ENCODE data around the gene SLC17A8.
"Not testable (repeated sequence)": the region's sequence is repeated elsewhere in the genome, so short reads cannot be mapped to it uniquely, and the experiment has no call there.

SLC17A8 gene

GRCh38 chr12:100356644-100357223 lies at the start of gene SLC17A8:
Gene SLC17A8, plus strand, starts transcription at chr12:100357074. Its CDS starts 318 bp downstream, at chr12:100357392.
- DNase-seq (ENCODE audit: low read depth): no peak

GRCh38 chr12:100308138-100308537 lies 48.7 kb upstream of the SLC17A8 start:
- DNase-seq (ENCODE audit: low read depth): not testable (repeated sequence)

- no peak for DNase-seq (ENCODE audit: low read depth)
These were observed 45.6 kb upstream of the SLC17A8 start for GRCh38 chr12:100311317-100311716.

- no peak for DNase-seq (ENCODE audit: low read depth)
These were observed 39.5 kb upstream of the SLC17A8 start for GRCh38 chr12:100317371-100317770.

GRCh38 chr12:100324498-100324897 lies 32.4 kb upstream of the SLC17A8 start:
- no peak for DNase-seq (ENCODE audit: low read depth)

GRCh38 chr12:100326208-100326607 lies 30.7 kb upstream of the SLC17A8 start:
- DNase-seq (ENCODE audit: low read depth): no peak

- no peak for DNase-seq (ENCODE audit: low read depth)
These were observed 27.1 kb upstream of the SLC17A8 start for GRCh38 chr12:100329800-100330199.

GRCh38 chr12:100331871-100332270 lies 25.0 kb upstream of the SLC17A8 start:
- DNase-seq (ENCODE audit: low read depth): no peak

GRCh38 chr12:100332852-100333251 lies 24.0 kb upstream of the SLC17A8 start:
- no peak for DNase-seq (ENCODE audit: low read depth)

- no peak for DNase-seq (ENCODE audit: low read depth)
These were observed 19.6 kb upstream of the SLC17A8 start for GRCh38 chr12:100337299-100337698.

- DNase-seq (ENCODE audit: low read depth): no peak
These were observed 19.1 kb upstream of the SLC17A8 start for GRCh38 chr12:100337727-100338126.

GRCh38 chr12:100339071-100339470 lies 17.8 kb upstream of the SLC17A8 start:
- DNase-seq (ENCODE audit: low read depth): no peak

- not testable (repeated sequence) for DNase-seq (ENCODE audit: low read depth)
These were observed 14.0 kb upstream of the SLC17A8 start for GRCh38 chr12:100342897-100343296.

- DNase-seq (ENCODE audit: low read depth): not testable (repeated sequence)
These were observed 12.5 kb upstream of the SLC17A8 start for GRCh38 chr12:100344351-100344750.

GRCh38 chr12:100345020-100345767 lies 11.7 kb upstream of the SLC17A8 start:
- no peak for DNase-seq (ENCODE audit: low read depth)

GRCh38 chr12:100346660-100347059 lies 10.2 kb upstream of the SLC17A8 start:
- no peak for DNase-seq (ENCODE audit: low read depth)

- no peak for DNase-seq (ENCODE audit: low read depth)
These were observed 8.0 kb upstream of the SLC17A8 start for GRCh38 chr12:100348657-100349454.

GRCh38 chr12:100359248-100359647 lies 2.4 kb downstream of the SLC17A8 start:
- DNase-seq (ENCODE audit: low read depth): no peak

GRCh38 chr12:100359822-100360221 lies 2.9 kb downstream of the SLC17A8 start:
- no peak for DNase-seq (ENCODE audit: low read depth)

- DNase-seq (ENCODE audit: low read depth): no peak
These were observed 3.6 kb downstream of the SLC17A8 start for GRCh38 chr12:100360450-100360849.

- no peak for DNase-seq (ENCODE audit: low read depth)
These were observed 7.5 kb downstream of the SLC17A8 start for GRCh38 chr12:100364324-100364723.

- DNase-seq (ENCODE audit: low read depth): no peak
These were observed 8.5 kb downstream of the SLC17A8 start for GRCh38 chr12:100365411-100365810.

GRCh38 chr12:100368066-100368465 lies 11.2 kb downstream of the SLC17A8 start:
- no peak for DNase-seq (ENCODE audit: low read depth)
